H1 (cell line): ENCODE measurements around the gene SPTBN1. TPM values are rescaled to one million over a fixed set of nuclear protein-coding genes. Genes with fewer than 3 reads are reported as not detected.

ENCODE experiments used
- JUN ChIP-seq: IDR thresholded peaks from 2 replicates; pipeline ENCODE4 v1.6.1; 2011; ENCODE audit warnings: low read depth, mild to moderate bottlenecking, improper control_type of control experiment, low read length
- SP1 ChIP-seq: IDR thresholded peaks from 2 replicates; pipeline ENCODE4 v1.6.1; 2011; ENCODE audit warnings: low read depth, low read length
- SUZ12 ChIP-seq: fragments of 200-600 bp; sonication (generic); IDR thresholded peaks from 2 replicates; pipeline ENCODE4 v1.6.1; 2012; ENCODE audit warnings: mild to moderate bottlenecking, inconsistent platforms, low read length, moderate library complexity, mixed read lengths
- polyA plus RNA-seq, 7 experiments: library from polyadenylated mRNA; depleted of rRNA in 3 of 7; stranded (reverse) in 5 of 7; unstranded in 2 of 7; fragments of >200 nt in 5 of 7; fragments of 200-250 nt in 2 of 7; gene quantifications; 1 replicate in 5 of 7; 2 replicates in 1 of 7; 4 replicates in 1 of 7; pipeline versions ENCODE4 v1.2.1 to v1.2.3, GENCODE V29; 2011 to 2013; ENCODE audit warnings: missing spikeins in 2 of 7, mixed read lengths in 2 of 7
- total RNA-seq: library from RNA; stranded (reverse); fragmentation: NEBNext Ultra II Directional; extraction: Animal tissue kit (Norgen Biotek cat#: 25700); gene quantifications from 2 replicates; pipeline ENCODE4 v1.2.1, GENCODE V29; 2021
- TF ChIP-seq, protein P1 (sequence below): fragments of 300-600 bp; sonication (generic); IDR thresholded peaks from 2 replicates; pipeline ENCODE4 v1.7.1; 2012; ENCODE audit warnings: low read length, moderate library complexity, mild to moderate bottlenecking, inconsistent platforms; ENCODE audit not compliant: insufficient replicate concordance

SPTBN1 gene
- total and polyA plus RNA-seq, 2 of the 8 experiments (the other 6 are each of a cell fraction or from before 2014, with no cell fraction given), result 31.8 to 180 TPM

DNA sequence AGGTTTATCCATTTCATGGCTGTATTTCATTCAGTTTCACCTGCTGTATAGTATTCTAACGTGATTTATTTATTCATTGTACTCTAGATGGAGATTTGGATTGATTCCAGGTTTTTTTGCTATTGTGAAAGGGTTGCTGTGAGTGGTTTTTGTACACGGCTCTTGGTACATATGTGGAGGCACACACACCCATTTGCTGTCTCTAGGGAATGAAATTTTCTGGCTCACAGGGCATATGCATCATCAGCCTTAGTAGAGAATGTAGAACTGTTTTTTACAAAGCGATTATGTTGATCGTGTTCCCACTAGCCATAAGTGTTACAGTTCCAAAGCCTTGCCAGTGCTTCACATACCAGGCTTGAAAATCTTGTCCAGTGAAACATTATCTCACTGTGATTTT is 5.1 kb downstream of the SPTBN1 start (continued):
- TF ChIP-seq, protein P1, sequence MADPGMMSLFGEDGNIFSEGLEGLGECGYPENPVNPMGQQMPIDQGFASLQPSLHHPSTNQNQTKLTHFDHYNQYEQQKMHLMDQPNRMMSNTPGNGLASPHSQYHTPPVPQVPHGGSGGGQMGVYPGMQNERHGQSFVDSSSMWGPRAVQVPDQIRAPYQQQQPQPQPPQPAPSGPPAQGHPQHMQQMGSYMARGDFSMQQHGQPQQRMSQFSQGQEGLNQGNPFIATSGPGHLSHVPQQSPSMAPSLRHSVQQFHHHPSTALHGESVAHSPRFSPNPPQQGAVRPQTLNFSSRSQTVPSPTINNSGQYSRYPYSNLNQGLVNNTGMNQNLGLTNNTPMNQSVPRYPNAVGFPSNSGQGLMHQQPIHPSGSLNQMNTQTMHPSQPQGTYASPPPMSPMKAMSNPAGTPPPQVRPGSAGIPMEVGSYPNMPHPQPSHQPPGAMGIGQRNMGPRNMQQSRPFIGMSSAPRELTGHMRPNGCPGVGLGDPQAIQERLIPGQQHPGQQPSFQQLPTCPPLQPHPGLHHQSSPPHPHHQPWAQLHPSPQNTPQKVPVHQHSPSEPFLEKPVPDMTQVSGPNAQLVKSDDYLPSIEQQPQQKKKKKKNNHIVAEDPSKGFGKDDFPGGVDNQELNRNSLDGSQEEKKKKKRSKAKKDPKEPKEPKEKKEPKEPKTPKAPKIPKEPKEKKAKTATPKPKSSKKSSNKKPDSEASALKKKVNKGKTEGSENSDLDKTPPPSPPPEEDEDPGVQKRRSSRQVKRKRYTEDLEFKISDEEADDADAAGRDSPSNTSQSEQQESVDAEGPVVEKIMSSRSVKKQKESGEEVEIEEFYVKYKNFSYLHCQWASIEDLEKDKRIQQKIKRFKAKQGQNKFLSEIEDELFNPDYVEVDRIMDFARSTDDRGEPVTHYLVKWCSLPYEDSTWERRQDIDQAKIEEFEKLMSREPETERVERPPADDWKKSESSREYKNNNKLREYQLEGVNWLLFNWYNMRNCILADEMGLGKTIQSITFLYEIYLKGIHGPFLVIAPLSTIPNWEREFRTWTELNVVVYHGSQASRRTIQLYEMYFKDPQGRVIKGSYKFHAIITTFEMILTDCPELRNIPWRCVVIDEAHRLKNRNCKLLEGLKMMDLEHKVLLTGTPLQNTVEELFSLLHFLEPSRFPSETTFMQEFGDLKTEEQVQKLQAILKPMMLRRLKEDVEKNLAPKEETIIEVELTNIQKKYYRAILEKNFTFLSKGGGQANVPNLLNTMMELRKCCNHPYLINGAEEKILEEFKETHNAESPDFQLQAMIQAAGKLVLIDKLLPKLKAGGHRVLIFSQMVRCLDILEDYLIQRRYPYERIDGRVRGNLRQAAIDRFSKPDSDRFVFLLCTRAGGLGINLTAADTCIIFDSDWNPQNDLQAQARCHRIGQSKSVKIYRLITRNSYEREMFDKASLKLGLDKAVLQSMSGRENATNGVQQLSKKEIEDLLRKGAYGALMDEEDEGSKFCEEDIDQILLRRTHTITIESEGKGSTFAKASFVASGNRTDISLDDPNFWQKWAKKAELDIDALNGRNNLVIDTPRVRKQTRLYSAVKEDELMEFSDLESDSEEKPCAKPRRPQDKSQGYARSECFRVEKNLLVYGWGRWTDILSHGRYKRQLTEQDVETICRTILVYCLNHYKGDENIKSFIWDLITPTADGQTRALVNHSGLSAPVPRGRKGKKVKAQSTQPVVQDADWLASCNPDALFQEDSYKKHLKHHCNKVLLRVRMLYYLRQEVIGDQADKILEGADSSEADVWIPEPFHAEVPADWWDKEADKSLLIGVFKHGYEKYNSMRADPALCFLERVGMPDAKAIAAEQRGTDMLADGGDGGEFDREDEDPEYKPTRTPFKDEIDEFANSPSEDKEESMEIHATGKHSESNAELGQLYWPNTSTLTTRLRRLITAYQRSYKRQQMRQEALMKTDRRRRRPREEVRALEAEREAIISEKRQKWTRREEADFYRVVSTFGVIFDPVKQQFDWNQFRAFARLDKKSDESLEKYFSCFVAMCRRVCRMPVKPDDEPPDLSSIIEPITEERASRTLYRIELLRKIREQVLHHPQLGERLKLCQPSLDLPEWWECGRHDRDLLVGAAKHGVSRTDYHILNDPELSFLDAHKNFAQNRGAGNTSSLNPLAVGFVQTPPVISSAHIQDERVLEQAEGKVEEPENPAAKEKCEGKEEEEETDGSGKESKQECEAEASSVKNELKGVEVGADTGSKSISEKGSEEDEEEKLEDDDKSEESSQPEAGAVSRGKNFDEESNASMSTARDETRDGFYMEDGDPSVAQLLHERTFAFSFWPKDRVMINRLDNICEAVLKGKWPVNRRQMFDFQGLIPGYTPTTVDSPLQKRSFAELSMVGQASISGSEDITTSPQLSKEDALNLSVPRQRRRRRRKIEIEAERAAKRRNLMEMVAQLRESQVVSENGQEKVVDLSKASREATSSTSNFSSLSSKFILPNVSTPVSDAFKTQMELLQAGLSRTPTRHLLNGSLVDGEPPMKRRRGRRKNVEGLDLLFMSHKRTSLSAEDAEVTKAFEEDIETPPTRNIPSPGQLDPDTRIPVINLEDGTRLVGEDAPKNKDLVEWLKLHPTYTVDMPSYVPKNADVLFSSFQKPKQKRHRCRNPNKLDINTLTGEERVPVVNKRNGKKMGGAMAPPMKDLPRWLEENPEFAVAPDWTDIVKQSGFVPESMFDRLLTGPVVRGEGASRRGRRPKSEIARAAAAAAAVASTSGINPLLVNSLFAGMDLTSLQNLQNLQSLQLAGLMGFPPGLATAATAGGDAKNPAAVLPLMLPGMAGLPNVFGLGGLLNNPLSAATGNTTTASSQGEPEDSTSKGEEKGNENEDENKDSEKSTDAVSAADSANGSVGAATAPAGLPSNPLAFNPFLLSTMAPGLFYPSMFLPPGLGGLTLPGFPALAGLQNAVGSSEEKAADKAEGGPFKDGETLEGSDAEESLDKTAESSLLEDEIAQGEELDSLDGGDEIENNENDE, result no peak
- TF ChIP-seq SUZ12 (no peak), JUN (no peak), SP1 (no peak)
